HG02852 (cell line): Measurements from ENCODE around the gene MORN2.

Experiments used
- ATAC-seq: cut with Tn5 transposase; IDR thresholded peaks from one replicate; pipeline ENCODE4 v1.9.1; 2021; ENCODE audit warnings: mild to moderate bottlenecking, moderate library complexity; ENCODE audit not compliant: unreplicated experiment

The MORN2 gene

GRCh38 chr2:38889045-38889444, 13.3 kb downstream of the MORN2 start:
- ATAC-seq: no peak

GRCh38 chr2:38889575-38889974, 13.8 kb downstream of the MORN2 start, which contains the start of gene ARHGEF33:
Gene ARHGEF33 (plus strand): TSS chr2:38889875. CDS start chr2:38919448, 29,573 bp downstream.
- ATAC-seq: no peak

GRCh38 chr2:38892819-38893218, 17.0 kb downstream of the MORN2 start:
- no peak for ATAC-seq

- no peak for ATAC-seq
These were observed 22.5 kb downstream of the MORN2 start for GRCh38 chr2:38898256-38898655.

- no peak for ATAC-seq
These were observed 24.9 kb downstream of the MORN2 start for GRCh38 chr2:38900726-38901125.

- ATAC-seq: no peak
These were observed 29.5 kb downstream of the MORN2 start for GRCh38 chr2:38905251-38905650.

GRCh38 chr2:38907242-38907641, 31.5 kb downstream of the MORN2 start:
- ATAC-seq: no peak

- ATAC-seq: peak; percentile 92
These were observed 32.2 kb downstream of the MORN2 start for GRCh38 chr2:38907743-38908562.

- ATAC-seq: no peak
These were observed 34.1 kb downstream of the MORN2 start for GRCh38 chr2:38909872-38910271.

GRCh38 chr2:38911191-38911590, 35.4 kb downstream of the MORN2 start:
- ATAC-seq: no peak

- no peak for ATAC-seq
These were observed 36.8 kb downstream of the MORN2 start for GRCh38 chr2:38912619-38913018.

- no peak for ATAC-seq
These were observed 46.6 kb downstream of the MORN2 start for GRCh38 chr2:38922389-38922788.

GRCh38 chr2:38922902-38923301, 47.1 kb downstream of the MORN2 start:
- no peak for ATAC-seq

GRCh38 chr2:38925982-38926381, 50.2 kb downstream of the MORN2 start:
- ATAC-seq: no peak

- ATAC-seq: no peak
These were observed 54.8 kb downstream of the MORN2 start for GRCh38 chr2:38930600-38930999.
